CD4-positive, CD25-positive, alpha-beta regulatory T cell (primary cell): ENCODE data around the gene NT5DC2. TPM values are rescaled to one million over a fixed set of nuclear protein-coding genes. Genes with fewer than 3 reads are reported as not detected.

Experiments
- ATAC-seq, 2 donors: fragments of 150-1000 bp; cut with Tn5 transposase; one replicate each; pipeline ENCODE4 v1.10.0; 2021; ENCODE audit warnings: low read depth in 2 of 2, moderate number of reproducible peaks in 2 of 2, moderate library complexity in 1 of 2
- DNase-seq, 3 donors: peaks; one replicate each; pipeline versions ENCODE4 v3.0.0 to v3.0.0-alpha.2; 2012 to 2022; ENCODE audit warnings: mixed read lengths in 1 of 3
- H3K27ac ChIP-seq: one replicate; pipeline ENCODE4 v1.7.0; 2013; ENCODE audit warnings: mild to moderate bottlenecking, low read length; ENCODE audit not compliant: insufficient read depth, poor library complexity, severe bottlenecking
- H3K27me3 ChIP-seq: one replicate; pipeline ENCODE4 v1.7.0; 2013; ENCODE audit warnings: low read length; ENCODE audit not compliant: control insufficient read depth, insufficient read depth
- H3K36me3 ChIP-seq: one replicate; pipeline ENCODE4 v1.7.0; 2013; ENCODE audit warnings: mild to moderate bottlenecking, low read length, moderate library complexity; ENCODE audit not compliant: control insufficient read depth, insufficient read depth
- H3K4me1 ChIP-seq: 2 replicates; pipeline ENCODE4 v1.7.0; 2013; ENCODE audit warnings: mild to moderate bottlenecking, low read length; ENCODE audit not compliant: insufficient read depth, control insufficient read depth, poor library complexity, severe bottlenecking
- H3K4me3 ChIP-seq: one replicate; pipeline ENCODE4 v1.7.0; 2013; ENCODE audit warnings: low read depth, mild to moderate bottlenecking, low read length, moderate library complexity
- H3K9me3 ChIP-seq, 2 experiments: 1 replicate in 1 of 2; 2 replicates in 1 of 2; pipeline ENCODE4 v1.7.0; 2013; ENCODE audit warnings: low read length in 2 of 2, mild to moderate bottlenecking in 1 of 2, moderate library complexity in 1 of 2; ENCODE audit not compliant: control insufficient read depth in 2 of 2
- H3K27ac Mint-ChIP-seq, 3 donors: one replicate each; pipeline ENCODE4 v1.8.0; 2020 to 2022; ENCODE audit warnings: mild to moderate bottlenecking in 3 of 3, mixed read lengths in 3 of 3, moderate library complexity in 2 of 3
- H3K27me3 Mint-ChIP-seq: one replicate; pipeline ENCODE4 v1.8.0; 2022; ENCODE audit warnings: mild to moderate bottlenecking, mixed read lengths
- H3K36me3 Mint-ChIP-seq: one replicate; pipeline ENCODE4 v1.8.0; 2020; ENCODE audit warnings: mixed read lengths
- H3K4me1 Mint-ChIP-seq, 4 donors: one replicate each; pipeline ENCODE4 v1.8.0; 2020 to 2022; ENCODE audit warnings: mixed read lengths in 4 of 4, mild to moderate bottlenecking in 1 of 4
- H3K4me3 Mint-ChIP-seq, 4 donors: one replicate each; pipeline ENCODE4 v1.8.0; 2020 to 2022; ENCODE audit warnings: mild to moderate bottlenecking in 4 of 4, mixed read lengths in 4 of 4, moderate library complexity in 3 of 4
- H3K9me3 Mint-ChIP-seq, 7 donors: one replicate each; pipeline ENCODE4 v1.8.0; 2020 to 2022; ENCODE audit warnings: mixed read lengths in 7 of 7, mild to moderate bottlenecking in 3 of 7, moderate library complexity in 2 of 7
- polyA plus RNA-seq, 4 donors: library from polyadenylated mRNA; unstranded; fragments of 300-500 nt; fragmentation: Illumina TruSeq; gene quantifications; one replicate each; pipeline ENCODE4 v1.2.3, GENCODE V29; 2021
- total RNA-seq: library from RNA; stranded (reverse); gene quantifications from one replicate; pipeline ENCODE4 v1.2.3, GENCODE V29; 2022

Gene NT5DC2
- total and polyA plus RNA-seq, 5 donors from 2014 or later, result 0.81 to 3.7 TPM; not detected in 3

- no peak for ATAC-seq
- Mint-ChIP-seq H3K4me3 (peak overlapping the region in 2 of 4 donors; percentile 54 to 60), H3K4me1 (no peaks in the 10 kb centered on the region), H3K36me3 (no peaks in the 10 kb centered on the region), H3K27ac (peak overlapping the region in 1 of 3 donors; percentile 68), H3K27me3 (no peaks in the 10 kb centered on the region), H3K9me3 (peaks cover 0 to 2% (median 0%) of the 10 kb centered on the region in 7 donors)
- Histone ChIP-seq H3K27me3 (no peaks in the 10 kb centered on the region), H3K27ac (no peak overlapping the region), H3K36me3 (no peaks in the 10 kb centered on the region), H3K4me1 (no peaks in the 10 kb centered on the region), H3K4me3 (no peak overlapping the region), H3K9me3 (no peaks in the 10 kb centered on the region)
- DNase-seq, result no peak
Observed at GRCh38 chr3:52525680-52526561, 7.7 kb downstream of the NT5DC2 start.

DNA sequence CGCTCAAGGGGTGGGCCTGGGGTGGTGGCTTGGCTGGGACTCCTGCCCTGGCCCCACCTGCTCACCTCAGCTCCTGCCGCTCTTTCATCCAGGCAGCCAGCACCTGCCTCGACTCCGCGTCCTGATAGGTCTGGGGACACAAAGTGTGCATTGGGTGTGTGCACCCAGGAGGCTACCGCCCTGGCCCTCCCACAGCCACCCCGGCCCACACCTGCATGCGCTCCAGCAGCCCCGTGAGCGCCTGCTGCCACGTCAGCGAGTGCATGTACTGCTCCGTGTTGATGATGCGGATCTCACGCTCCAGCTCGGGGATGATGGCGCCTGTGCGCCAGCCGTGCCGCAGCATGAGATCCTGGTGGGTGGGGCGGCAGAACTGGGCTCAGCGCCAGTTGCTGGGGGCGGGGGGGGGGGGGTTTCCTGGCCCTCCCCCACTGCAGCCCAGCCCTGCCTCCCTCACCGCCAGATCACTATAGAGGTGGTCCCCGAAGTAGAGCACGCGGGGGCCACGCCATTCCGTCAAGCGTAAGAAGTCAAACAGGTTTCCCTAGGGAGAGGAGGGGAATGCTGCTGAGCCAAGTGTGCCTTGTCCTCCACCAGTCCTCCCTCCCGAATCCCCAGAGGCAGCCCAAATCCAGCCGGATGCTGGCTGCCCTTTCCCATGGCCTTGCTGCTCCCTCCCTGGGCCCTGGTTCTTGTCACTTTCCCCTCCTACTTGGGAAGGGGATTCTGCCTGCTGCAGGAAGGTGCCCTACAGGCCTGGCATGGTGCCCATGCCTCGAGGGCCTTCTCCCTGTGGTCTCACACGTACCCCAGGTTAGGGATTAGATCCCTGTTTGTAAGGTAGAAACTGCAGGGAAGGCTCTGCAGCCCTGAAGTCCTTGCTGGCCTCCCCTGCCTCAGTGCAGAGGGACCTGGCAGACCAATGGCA is 8.6 kb downstream of the NT5DC2 start:
- no peaks in the 10 kb centered on the region for H3K4me1 ChIP-seq
- DNase-seq (no peak), ATAC-seq (no peak)
- H3K27ac Mint-ChIP-seq, result no peak overlapping the region
- H3K27ac ChIP-seq, result no peak overlapping the region
- H3K9me3 Mint-ChIP-seq, result peaks cover 0 to 2% (median 0%) of the 10 kb centered on the region in 7 donors
- H3K36me3 ChIP-seq, result no peaks in the 10 kb centered on the region
- no peaks in the 10 kb centered on the region for H3K36me3 Mint-ChIP-seq
- H3K9me3 ChIP-seq, result no peaks in the 10 kb centered on the region
- H3K27me3 ChIP-seq, result no peaks in the 10 kb centered on the region
- H3K27me3 Mint-ChIP-seq, result no peaks in the 10 kb centered on the region
- no peaks in the 10 kb centered on the region for H3K4me1 Mint-ChIP-seq
- H3K4me3 ChIP-seq, result no peak overlapping the region
- H3K4me3 Mint-ChIP-seq, result peak overlapping the region in 1 of 4 donors; percentile 60

GRCh38 chr3:52524258-52524751 is 9.4 kb downstream of the NT5DC2 start:
- Mint-ChIP-seq H3K36me3 (no peaks in the 10 kb centered on the region), H3K27ac (no peak overlapping the region), H3K4me3 (no peak overlapping the region), H3K4me1 (no peaks in the 10 kb centered on the region), H3K9me3 (peaks cover 0 to 2% (median 0%) of the 10 kb centered on the region in 7 donors), H3K27me3 (no peaks in the 10 kb centered on the region)
- H3K9me3 ChIP-seq, result no peaks in the 10 kb centered on the region
- H3K4me3 ChIP-seq, result no peak overlapping the region
- no peak for ATAC-seq
- no peaks in the 10 kb centered on the region for H3K4me1 ChIP-seq
- DNase-seq, result no peak
- H3K27ac ChIP-seq, result no peak overlapping the region
- H3K27me3 ChIP-seq, result no peaks in the 10 kb centered on the region
- no peaks in the 10 kb centered on the region for H3K36me3 ChIP-seq

- H3K27me3 Mint-ChIP-seq, result no peaks in the 10 kb centered on the region
- Histone ChIP-seq H3K4me1 (no peaks in the 10 kb centered on the region), H3K36me3 (no peaks in the 10 kb centered on the region), H3K4me3 (no peak overlapping the region), H3K27ac (no peak overlapping the region), H3K27me3 (no peaks in the 10 kb centered on the region), H3K9me3 (no peaks in the 10 kb centered on the region)
- ATAC-seq, result no peak
- peaks cover 0 to 2% (median 0%) of the 10 kb centered on the region in 7 donors for H3K9me3 Mint-ChIP-seq
- no peak for DNase-seq
- H3K27ac Mint-ChIP-seq, result peak overlapping the region in 1 of 3 donors; percentile 29
- H3K4me3 Mint-ChIP-seq, result no peak overlapping the region
- H3K4me1 Mint-ChIP-seq, result no peaks in the 10 kb centered on the region
- H3K36me3 Mint-ChIP-seq, result no peaks in the 10 kb centered on the region
Observed at GRCh38 chr3:52523386-52524257, 10.0 kb downstream of the NT5DC2 start.

DNA sequence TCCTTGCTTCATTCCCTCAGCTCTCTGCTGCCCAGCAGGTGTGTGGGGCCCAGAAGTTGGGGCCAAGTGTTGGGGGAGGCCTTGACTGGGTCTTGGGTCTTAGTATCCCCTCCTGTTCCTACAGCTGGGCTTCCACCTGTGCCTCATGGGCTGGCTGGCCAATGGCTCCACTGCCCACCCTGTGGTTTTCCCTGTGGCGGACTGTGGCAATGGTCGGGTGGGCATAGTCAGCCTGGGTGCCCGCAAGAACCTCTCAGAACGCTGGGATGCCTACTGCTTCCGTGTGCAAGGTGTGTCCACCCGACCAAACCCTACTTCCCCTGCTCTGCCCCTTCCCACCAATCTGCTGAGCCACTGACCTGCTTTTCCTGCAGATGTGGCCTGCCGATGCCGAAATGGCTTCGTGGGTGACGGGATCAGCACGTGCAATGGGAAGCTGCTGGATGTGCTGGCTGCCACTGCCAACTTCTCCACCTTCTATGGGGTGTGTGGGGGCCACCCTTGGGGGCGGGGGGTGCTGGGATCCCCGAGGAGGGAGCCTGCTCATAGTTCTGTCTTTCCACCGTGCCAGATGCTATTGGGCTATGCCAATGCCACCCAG is 10.9 kb downstream of the NT5DC2 start:
- no peaks in the 10 kb centered on the region for H3K27me3 Mint-ChIP-seq
- H3K9me3 ChIP-seq, result no peaks in the 10 kb centered on the region
- H3K27ac Mint-ChIP-seq, result no peak overlapping the region

GRCh38 chr3:52521881-52522650 is 11.6 kb downstream of the NT5DC2 start:
- Histone ChIP-seq H3K27me3 (no peaks in the 10 kb centered on the region), H3K36me3 (no peaks in the 10 kb centered on the region), H3K27ac (no peak overlapping the region), H3K9me3 (no peaks in the 10 kb centered on the region), H3K4me3 (no peak overlapping the region), H3K4me1 (no peaks in the 10 kb centered on the region)
- no peak overlapping the region for H3K4me3 Mint-ChIP-seq
- H3K27ac Mint-ChIP-seq, result no peak overlapping the region
- DNase-seq (no peak), ATAC-seq (no peak)
- no peaks in the 10 kb centered on the region for H3K4me1 Mint-ChIP-seq
- H3K27me3 Mint-ChIP-seq, result no peaks in the 10 kb centered on the region
- H3K36me3 Mint-ChIP-seq, result no peaks in the 10 kb centered on the region
- H3K9me3 Mint-ChIP-seq, result peaks cover 0 to 2% (median 0%) of the 10 kb centered on the region in 7 donors

More for the DNA sequence above, 10.9 kb downstream of the NT5DC2 start:
- Mint-ChIP-seq H3K4me3 (no peak overlapping the region), H3K9me3 (peaks cover 0 to 2% (median 0%) of the 10 kb centered on the region in 7 donors), H3K36me3 (no peaks in the 10 kb centered on the region), H3K4me1 (no peaks in the 10 kb centered on the region)
- Histone ChIP-seq H3K27me3 (no peaks in the 10 kb centered on the region), H3K27ac (no peak overlapping the region), H3K4me3 (no peak overlapping the region), H3K36me3 (no peaks in the 10 kb centered on the region), H3K4me1 (no peaks in the 10 kb centered on the region)
- DNase-seq (no peak), ATAC-seq (no peak)
